Measurements from ENCODE around the gene FAHD1.

GRCh38 chr16:1877089-1877488, 50.1 kb downstream of the FAHD1 start:
- TF ChIP-seq CTCF (IDR thresholded peaks at IDR 0.05; ENCODE audit: borderline replicate concordance, extremely low read depth, low read length, poor library complexity, severe bottlenecking) (no peak), EZH2 (IDR thresholded peaks at IDR 0.05; ENCODE audit: borderline replicate concordance, low read depth, low read length, severe bottlenecking) (no peak)

Data from DND-41 (cell line).